Activated CD8-positive, alpha-beta memory T cell treated with anti-CD3 and anti-CD28 coated beads, Interleukin-2, amount 10 ng/mL, durations not matched to agents 7 days and 5 days (primary cell): ENCODE data around the gene PGM2L1. TPM values are rescaled to one million over a fixed set of nuclear protein-coding genes. Genes with fewer than 3 reads are reported as not detected.
"Not testable (repeated sequence)": the region's sequence is repeated elsewhere in the genome, so short reads cannot be mapped to it uniquely, and the experiment has no call there.

Source experiments
- ATAC-seq: fragments of 150-1000 bp; cut with Tn5 transposase; one replicate; pipeline ENCODE4 v1.10.0; 2021; ENCODE audit warnings: moderate library complexity
- CTCF ChIA-PET: fragments of 350-600 bp; sonication (Branson Sonifier 250); formaldehyde crosslinking; loops from one replicate; lab custom pipeline; 2021; ENCODE audit warnings: antibody characterized with exemption; lab: Charles Lee
- DNase-seq: peaks from one replicate; pipeline ENCODE4 v3.0.0-alpha.2; 2020
- H3K27ac Mint-ChIP-seq: one replicate; pipeline ENCODE4 v1.8.0; 2021; ENCODE audit warnings: mild to moderate bottlenecking, mixed read lengths
- H3K27me3 Mint-ChIP-seq: one replicate; pipeline ENCODE4 v1.8.0; 2021; ENCODE audit warnings: mixed read lengths
- H3K36me3 Mint-ChIP-seq: one replicate; pipeline ENCODE4 v1.8.0; 2021; ENCODE audit warnings: mild to moderate bottlenecking, mixed read lengths
- H3K4me1 Mint-ChIP-seq: one replicate; pipeline ENCODE4 v1.8.0; 2021; ENCODE audit warnings: mixed read lengths
- H3K4me3 Mint-ChIP-seq: one replicate; pipeline ENCODE4 v1.8.0; 2021; ENCODE audit warnings: mild to moderate bottlenecking, moderate library complexity, mixed read lengths
- H3K9me3 Mint-ChIP-seq: one replicate; pipeline ENCODE4 v1.8.0; 2022; ENCODE audit warnings: low read depth, mixed read lengths
- total RNA-seq, 2 experiments: library from RNA; stranded (reverse); gene quantifications; one replicate each; pipeline ENCODE4 v1.2.3, GENCODE V29; 2021

PGM2L1 gene
- total RNA-seq, 2 experiments from 2014 or later: 10.1 to 13.1 TPM

DNA sequence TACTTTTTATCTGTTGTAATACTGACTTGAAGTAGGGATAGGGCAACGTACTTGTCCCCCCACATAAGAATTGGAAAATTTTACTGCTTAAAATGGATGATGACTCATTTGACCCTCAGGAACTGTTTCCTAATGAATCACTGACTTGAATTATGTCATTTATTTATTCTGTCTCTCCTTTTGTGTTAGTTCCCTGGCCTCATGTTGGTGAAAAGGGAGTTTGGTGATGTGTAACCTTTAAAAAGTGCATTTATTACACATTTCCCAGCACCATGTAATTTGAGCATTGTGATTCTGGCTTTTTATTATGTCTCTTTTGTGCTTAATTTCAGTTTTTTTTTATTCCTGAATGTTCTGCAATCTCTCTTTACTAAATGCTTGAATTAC is 20.3 kb upstream of the PGM2L1 start:
- Mint-ChIP-seq H3K9me3 (no peaks in the 10 kb centered on the region), H3K27me3 (peaks cover 13% of the 10 kb centered on the region), H3K4me1 (peaks cover 9% of the 10 kb centered on the region), H3K4me3 (no peak overlapping the region), H3K36me3 (no peaks in the 10 kb centered on the region), H3K27ac (no peak overlapping the region)
- CTCF ChIA-PET: no interaction called here
- DNase-seq: no peak
- ATAC-seq: no peak

GRCh38 chr11:74417860-74418508 is 19.8 kb upstream of the PGM2L1 start:
- no peak for ATAC-seq
- no peak overlapping the region for H3K27ac Mint-ChIP-seq
- peaks cover 15% of the 10 kb centered on the region for H3K27me3 Mint-ChIP-seq

GRCh38 chr11:74417379-74417804 is 19.2 kb upstream of the PGM2L1 start:
- Mint-ChIP-seq H3K36me3 (no peaks in the 10 kb centered on the region), H3K4me1 (peaks cover 9% of the 10 kb centered on the region), H3K27ac (no peak overlapping the region), H3K9me3 (no peaks in the 10 kb centered on the region), H3K27me3 (peaks cover 17% of the 10 kb centered on the region), H3K4me3 (no peak overlapping the region)
- ATAC-seq (no peak), DNase-seq (no peak)
- CTCF ChIA-PET: interaction anchor here (1.1 kb wide), 1 partner anchor 28 kb away, joined by 3 read pairs; no protein-coding TSS in a partner anchor

More at GRCh38 chr11:74417860-74418508, 19.8 kb upstream of the PGM2L1 start:
- Mint-ChIP-seq H3K4me1 (peaks cover 9% of the 10 kb centered on the region), H3K9me3 (no peaks in the 10 kb centered on the region), H3K36me3 (no peaks in the 10 kb centered on the region), H3K4me3 (no peak overlapping the region)
- DNase-seq: no peak
- CTCF ChIA-PET: no interaction called here

DNA sequence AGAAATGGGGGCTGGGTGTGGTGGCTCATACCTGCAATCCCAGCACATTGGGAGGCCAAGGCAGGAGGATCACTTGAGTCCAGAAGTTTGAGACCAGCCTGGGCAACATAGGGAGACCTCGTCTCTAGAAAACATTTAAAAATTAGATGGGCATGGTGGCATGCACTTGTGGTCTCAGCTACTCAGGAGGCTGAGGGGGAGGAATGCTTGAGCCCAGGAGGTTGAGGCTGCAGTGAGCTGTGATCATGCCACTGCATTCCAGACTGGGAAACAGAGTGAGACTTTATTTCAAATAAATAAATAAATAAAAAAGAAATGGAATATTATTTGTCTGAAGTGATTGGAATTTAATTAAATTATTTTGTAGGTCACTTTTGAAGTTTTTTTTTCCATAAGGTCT is 18.7 kb upstream of the PGM2L1 start:
- not testable (repeated sequence) for DNase-seq, H3K27ac Mint-ChIP-seq, ATAC-seq, H3K4me1 Mint-ChIP-seq, H3K9me3 Mint-ChIP-seq, H3K4me3 Mint-ChIP-seq, H3K36me3 Mint-ChIP-seq
- CTCF ChIA-PET: interaction anchor here (1.1 kb wide), 1 partner anchor 28 kb away, joined by 3 read pairs; no protein-coding TSS in a partner anchor
- H3K27me3 Mint-ChIP-seq: peaks cover 19% of the 10 kb centered on the region

GRCh38 chr11:74412733-74413359 is 14.6 kb upstream of the PGM2L1 start:
- CTCF ChIA-PET: no interaction called here
- H3K4me3 Mint-ChIP-seq: no peak overlapping the region
- no peak for ATAC-seq
- H3K9me3 Mint-ChIP-seq: no peaks in the 10 kb centered on the region
- H3K27ac Mint-ChIP-seq: no peak overlapping the region
- H3K27me3 Mint-ChIP-seq: peaks cover 20% of the 10 kb centered on the region
- H3K36me3 Mint-ChIP-seq: no peaks in the 10 kb centered on the region
- no peak for DNase-seq
- H3K4me1 Mint-ChIP-seq: peaks cover 7% of the 10 kb centered on the region

GRCh38 chr11:74412321-74412720 is 14.1 kb upstream of the PGM2L1 start:
- no peak for ATAC-seq
- no peak overlapping the region for H3K27ac Mint-ChIP-seq
- H3K9me3 Mint-ChIP-seq: no peaks in the 10 kb centered on the region
- peaks cover 2% of the 10 kb centered on the region for H3K4me1 Mint-ChIP-seq
- DNase-seq: no peak
- CTCF ChIA-PET: no interaction called here
- H3K36me3 Mint-ChIP-seq: no peaks in the 10 kb centered on the region
- H3K27me3 Mint-ChIP-seq: peaks cover 22% of the 10 kb centered on the region
- H3K4me3 Mint-ChIP-seq: no peak overlapping the region

DNA sequence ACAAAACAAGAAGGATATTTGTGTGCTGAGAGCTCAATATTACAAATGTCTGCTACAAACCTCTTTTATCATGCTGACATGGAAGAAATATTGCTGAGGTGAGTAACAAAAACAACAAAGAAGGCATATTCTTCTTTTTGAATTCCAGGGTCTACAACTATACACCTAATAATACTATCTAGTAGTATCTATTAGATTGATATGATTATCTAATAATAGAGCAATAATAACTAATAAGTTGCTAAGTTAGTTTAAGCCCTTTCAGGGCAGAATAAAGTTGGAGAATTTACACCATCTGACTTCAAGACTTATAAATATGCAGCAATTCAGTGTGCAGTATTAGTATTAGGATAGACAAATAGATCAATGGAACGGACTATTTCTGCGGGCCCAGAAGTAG is 11.4 kb upstream of the PGM2L1 start:
- DNase-seq (no peak), ATAC-seq (no peak)
- no peaks in the 10 kb centered on the region for H3K36me3 Mint-ChIP-seq
- H3K9me3 Mint-ChIP-seq: no peaks in the 10 kb centered on the region
- H3K27ac Mint-ChIP-seq: no peak overlapping the region
- CTCF ChIA-PET: interaction anchor here (0.5 to 1.8 kb wide), 5 partner anchors 18 to 154 kb away, joined by 3 to 4 read pairs (median 3); no protein-coding TSS in a partner anchor
- H3K27me3 Mint-ChIP-seq: peaks cover 37% of the 10 kb centered on the region
- no peak overlapping the region for H3K4me3 Mint-ChIP-seq
- H3K4me1 Mint-ChIP-seq: no peaks in the 10 kb centered on the region

DNA sequence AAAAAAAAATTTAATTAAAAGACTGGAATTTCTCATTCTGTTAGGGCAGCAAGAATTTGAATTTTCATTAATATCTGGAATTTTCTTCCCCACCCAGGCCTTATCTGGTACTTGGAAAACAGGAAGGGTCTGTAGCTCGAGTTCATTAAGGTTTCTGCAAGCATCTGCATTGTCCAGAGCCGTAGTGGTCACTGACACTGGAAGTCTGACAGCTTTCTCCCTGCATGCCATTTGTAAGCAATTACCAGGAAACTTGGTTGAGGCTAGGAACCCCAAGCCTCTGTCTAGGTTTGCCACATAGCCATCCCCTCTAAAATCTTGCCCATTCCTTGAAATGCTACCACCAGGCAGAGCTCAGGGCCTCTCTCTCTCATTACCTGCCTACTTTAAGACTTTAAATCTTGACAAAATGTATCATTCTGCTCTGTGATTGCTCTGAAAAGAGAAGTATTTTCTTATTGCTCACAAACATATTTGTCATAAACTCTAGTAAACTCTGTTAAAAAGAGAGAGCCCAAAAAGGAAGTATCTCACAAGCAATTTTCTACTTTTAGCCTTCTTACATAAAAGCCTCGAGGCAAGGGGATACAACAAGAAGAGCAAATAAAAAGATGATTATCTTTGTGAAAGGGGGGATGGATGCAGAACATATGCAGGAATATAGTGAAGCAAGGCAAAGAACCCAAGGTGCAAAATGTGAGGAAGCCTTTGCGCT is 5.5 kb upstream of the PGM2L1 start:
- H3K27me3 Mint-ChIP-seq: peaks cover 23% of the 10 kb centered on the region
- CTCF ChIA-PET: interaction anchor here (1.3 to 1.5 kb wide), 2 partner anchors 15 to 46 kb away, joined by 3 to 5 read pairs; no protein-coding TSS in a partner anchor
- H3K36me3 Mint-ChIP-seq: no peaks in the 10 kb centered on the region
- H3K27ac Mint-ChIP-seq: no peak overlapping the region
- H3K9me3 Mint-ChIP-seq: no peaks in the 10 kb centered on the region
- no peak for ATAC-seq
- DNase-seq: no peak
- peaks cover 7% of the 10 kb centered on the region for H3K4me1 Mint-ChIP-seq
- no peak overlapping the region for H3K4me3 Mint-ChIP-seq

- no peak overlapping the region for H3K27ac Mint-ChIP-seq
Measured at GRCh38 chr11:74400606-74401005, 2.4 kb upstream of the PGM2L1 start.

DNA sequence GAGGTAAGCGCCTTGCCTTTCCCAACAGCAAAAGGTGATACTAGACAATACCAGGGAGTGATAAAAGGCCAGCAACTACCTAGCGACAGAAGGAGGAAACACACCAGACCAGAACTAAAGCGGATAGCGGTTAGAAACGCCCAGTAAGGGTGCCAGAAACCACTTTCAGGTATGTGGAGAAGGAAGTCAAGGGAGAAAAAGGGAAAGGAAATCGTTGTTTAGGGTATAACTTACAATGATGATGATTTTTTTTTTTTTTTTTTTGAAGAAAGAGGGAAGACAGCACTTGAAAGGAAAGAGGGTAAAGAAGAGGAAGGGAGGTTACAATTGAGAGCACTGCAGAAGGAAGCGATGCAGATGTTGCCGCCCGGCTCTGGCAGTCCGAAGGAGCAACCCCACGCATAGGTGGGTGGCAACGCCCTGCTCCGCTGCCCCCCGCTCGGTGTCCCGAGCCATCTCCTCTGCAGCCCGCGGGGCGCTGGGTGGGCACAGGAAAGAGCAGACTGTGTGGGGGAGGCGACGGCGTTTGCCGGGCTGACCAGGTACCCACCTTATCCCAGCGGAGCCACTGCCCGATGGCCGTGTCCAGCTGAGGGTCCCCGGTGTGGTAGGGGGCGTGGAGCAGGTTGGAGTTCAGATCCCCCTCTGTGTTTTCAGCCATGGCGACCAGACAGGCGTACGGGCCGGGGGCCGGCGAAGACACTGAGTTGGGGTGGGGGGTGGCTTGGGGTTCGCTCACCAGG is 561 bp downstream of the PGM2L1 start:
- H3K27me3 Mint-ChIP-seq: no peaks in the 10 kb centered on the region
- peak overlapping the region; percentile 89 for H3K4me3 Mint-ChIP-seq
- DNase-seq (peak; percentile 63), ATAC-seq (peak; percentile 27)
- no peaks in the 10 kb centered on the region for H3K9me3 Mint-ChIP-seq
- CTCF ChIA-PET: interaction anchor here (1.1 to 3.7 kb wide), 4 partner anchors 8 to 195 kb away, joined by 3 to 27 read pairs (median 8); partner anchors contain the start of gene POLD3
- peaks cover 27% of the 10 kb centered on the region for H3K4me1 Mint-ChIP-seq
- H3K36me3 Mint-ChIP-seq: peaks cover 2% of the 10 kb centered on the region
- H3K27ac Mint-ChIP-seq: peak overlapping the region; percentile 90

More at GRCh38 chr11:74400606-74401005, 2.4 kb upstream of the PGM2L1 start:
- no peaks in the 10 kb centered on the region for H3K9me3 Mint-ChIP-seq
- H3K36me3 Mint-ChIP-seq: peaks cover under 1% of the 10 kb centered on the region
- CTCF ChIA-PET: interaction anchor here (1.4 to 3.7 kb wide), 2 partner anchors 10 to 44 kb away, joined by 3 to 27 read pairs; no protein-coding TSS in a partner anchor
- H3K27me3 Mint-ChIP-seq: peaks cover 5% of the 10 kb centered on the region
- ATAC-seq (no peak), DNase-seq (no peak)
- H3K4me1 Mint-ChIP-seq: peaks cover 17% of the 10 kb centered on the region
- H3K4me3 Mint-ChIP-seq: no peak overlapping the region

GRCh38 chr11:74392256-74392655 is 6.0 kb downstream of the PGM2L1 start:
- DNase-seq (no peak), ATAC-seq (no peak)
- Mint-ChIP-seq H3K36me3 (peaks cover 2% of the 10 kb centered on the region), H3K4me1 (peaks cover 42% of the 10 kb centered on the region), H3K27ac (no peak overlapping the region), H3K9me3 (no peaks in the 10 kb centered on the region), H3K27me3 (no peaks in the 10 kb centered on the region), H3K4me3 (no peak overlapping the region)
- CTCF ChIA-PET: interaction anchor here (1.3 to 1.9 kb wide), 2 partner anchors 18 to 60 kb away, joined by 3 to 7 read pairs; no protein-coding TSS in a partner anchor

DNA sequence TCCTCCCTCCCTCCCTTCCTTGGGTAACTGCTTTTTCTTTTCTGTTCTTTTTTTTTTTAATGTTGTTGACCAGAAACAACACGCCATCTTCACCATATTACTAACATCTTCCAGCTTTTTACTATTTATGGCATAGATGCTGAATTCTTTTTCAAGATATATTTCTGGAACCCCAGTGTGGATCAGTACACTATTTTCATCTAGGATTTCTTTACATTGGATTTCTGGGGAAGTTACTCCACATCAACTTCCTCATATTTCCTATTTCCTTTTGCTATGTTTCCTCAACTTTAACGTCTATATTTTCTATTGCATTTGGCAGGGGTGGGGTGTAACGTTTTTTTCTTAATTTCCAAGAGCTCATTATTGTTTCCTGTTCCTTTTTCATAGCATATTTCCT is 7.0 kb downstream of the PGM2L1 start:
- Mint-ChIP-seq H3K27ac (no peak overlapping the region), H3K9me3 (no peaks in the 10 kb centered on the region), H3K27me3 (no peaks in the 10 kb centered on the region), H3K4me3 (no peak overlapping the region), H3K36me3 (peaks cover 2% of the 10 kb centered on the region), H3K4me1 (peaks cover 34% of the 10 kb centered on the region)
- DNase-seq (no peak), ATAC-seq (no peak)
- CTCF ChIA-PET: interaction anchor here (1.1 to 3.6 kb wide), 6 partner anchors 8 to 796 kb away, joined by 3 to 60 read pairs (median 18); partner anchors contain the start of gene PGM2L1
